H1 (cell line): ENCODE data around the gene MYO18A. TPM values are rescaled to one million over a fixed set of nuclear protein-coding genes. Genes with fewer than 3 reads are reported as not detected.

Experiments used
- CHD7 ChIP-seq: fragments of 300-600 bp; sonication (generic); IDR thresholded peaks from 2 replicates; pipeline ENCODE4 v1.7.1; 2012; ENCODE audit warnings: low read length, moderate library complexity, mild to moderate bottlenecking, inconsistent platforms; ENCODE audit not compliant: insufficient replicate concordance
- GABPA ChIP-seq: IDR thresholded peaks from 2 replicates; pipeline ENCODE4 v1.6.1; 2011; ENCODE audit warnings: mild to moderate bottlenecking, low read length, moderate library complexity, borderline replicate concordance; ENCODE audit not compliant: insufficient read depth
- SP1 ChIP-seq: IDR thresholded peaks from 2 replicates; pipeline ENCODE4 v1.6.1; 2011; ENCODE audit warnings: low read depth, low read length
- TBP ChIP-seq: IDR thresholded peaks from 2 replicates; pipeline ENCODE4 v1.6.1; 2011; ENCODE audit warnings: low read depth, low read length, improper control_type of control experiment
- TEAD4 ChIP-seq: IDR thresholded peaks from 2 replicates; pipeline ENCODE4 v1.6.1; 2012; ENCODE audit warnings: low read depth, low read length, inconsistent platforms, mixed read lengths
- YY1 ChIP-seq: IDR thresholded peaks from 2 replicates; pipeline ENCODE4 v1.6.1; 2011; ENCODE audit warnings: low read depth, mild to moderate bottlenecking, low read length
- polyA plus RNA-seq, 7 experiments: library from polyadenylated mRNA; depleted of rRNA in 3 of 7; stranded (reverse) in 5 of 7; unstranded in 2 of 7; fragments of >200 nt in 5 of 7; fragments of 200-250 nt in 2 of 7; gene quantifications; 1 replicate in 5 of 7; 2 replicates in 1 of 7; 4 replicates in 1 of 7; pipeline versions ENCODE4 v1.2.1 to v1.2.3, GENCODE V29; 2011 to 2013; ENCODE audit warnings: missing spikeins in 2 of 7, mixed read lengths in 2 of 7
- total RNA-seq: library from RNA; stranded (reverse); fragmentation: NEBNext Ultra II Directional; extraction: Animal tissue kit (Norgen Biotek cat#: 25700); gene quantifications from 2 replicates; pipeline ENCODE4 v1.2.1, GENCODE V29; 2021
- TF ChIP-seq, protein P1 (sequence below): IDR thresholded peaks from 2 replicates; pipeline ENCODE4 v1.6.1; 2011; ENCODE audit warnings: low read depth, mild to moderate bottlenecking, low read length; ENCODE audit not compliant: insufficient read depth

MYO18A gene
- total and polyA plus RNA-seq, 2 of the 8 experiments (the other 6 are each of a cell fraction or from before 2014, with no cell fraction given): 7.6 to 43.8 TPM

GRCh38 chr17:29124135-29124924, 55.9 kb downstream of the MYO18A start (continued):
- TF ChIP-seq CHD7: no peak
- no peak for TF ChIP-seq YY1
- TF ChIP-seq GABPA: peak; percentile 31; the same call in 1 of the 2 replicates
- no peak for TF ChIP-seq SP1
- TF ChIP-seq TEAD4: no peak
- TF ChIP-seq TBP: no peak
- TF ChIP-seq, protein P1, sequence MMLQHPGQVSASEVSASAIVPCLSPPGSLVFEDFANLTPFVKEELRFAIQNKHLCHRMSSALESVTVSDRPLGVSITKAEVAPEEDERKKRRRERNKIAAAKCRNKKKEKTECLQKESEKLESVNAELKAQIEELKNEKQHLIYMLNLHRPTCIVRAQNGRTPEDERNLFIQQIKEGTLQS: no peak
